Psoas muscle (tissue), 8 donors: Measurements from ENCODE around the gene ARMS2. TPM values are rescaled to one million over a fixed set of nuclear protein-coding genes. Genes with fewer than 3 reads are reported as not detected.

Experiments used
- ATAC-seq, 4 donors: fragments of 200-7000 bp; cut with Tn5 transposase; one replicate each; pipeline ENCODE4 v1.9.1; 2020; ENCODE audit warnings: moderate library complexity in 3 of 4, mild to moderate bottlenecking in 2 of 4
- DNase-seq, 2 donors: peaks; one replicate each; pipeline ENCODE4 v3.0.0-alpha.2; 2020
- H3K27ac ChIP-seq: fragments of 200-600 bp; one replicate; pipeline ENCODE4 v1.8.0; 2022
- H3K27me3 ChIP-seq, 3 donors: fragments of 200-600 bp in 1 of 3; one replicate each; pipeline versions ENCODE4 v1.6.1 to v1.8.0; 2013 to 2022; ENCODE audit warnings: low read length in 2 of 3, mild to moderate bottlenecking in 2 of 3, moderate library complexity in 1 of 3; ENCODE audit not compliant: insufficient read depth in 3 of 3
- H3K36me3 ChIP-seq, 2 donors: fragments of 200-600 bp in 1 of 2; one replicate each; pipeline versions ENCODE4 v1.6.1 to v1.8.0; 2013 to 2022; ENCODE audit warnings: low read depth in 1 of 2, mild to moderate bottlenecking in 1 of 2, moderate library complexity in 1 of 2; ENCODE audit not compliant: insufficient read depth in 1 of 2
- H3K4me1 ChIP-seq: fragments of 200-600 bp; one replicate; pipeline ENCODE4 v1.8.0; 2022
- H3K4me3 ChIP-seq: fragments of 200-600 bp; one replicate; pipeline ENCODE4 v1.8.0; 2022; ENCODE audit warnings: mild to moderate bottlenecking
- H3K9me3 ChIP-seq: fragments of 200-600 bp; one replicate; pipeline ENCODE4 v1.8.0; 2022
- WGBS, 3 donors: extraction: QIAGEN DNeasy Blood & Tissue Kit; methylation state at CpG; one replicate each; pipeline versions ENCODE4 v1.1.6 to v1.1.7; 2013; 5-methylcytosine and 5-hydroxymethylcytosine counted together
- intact Hi-C, 2 donors: fragments of 100-400 bp; cut with DNase I; formaldehyde crosslinking; loops; one replicate each; pipeline versions ENCODE4 v1.11.0 to v1.14.2; 2022
- polyA plus RNA-seq, 3 donors: library from polyadenylated mRNA; stranded (reverse); fragments of 200-250 nt; gene quantifications; one replicate each; pipeline ENCODE4 v1.2.3, GENCODE V29; 2013
- total RNA-seq, 4 donors: library from RNA; stranded (reverse); fragmentation: NEBNext Ultra II Directional in 2 of 4; extraction: Animal tissue kit (Norgen Biotek cat#: 25700) in 2 of 4; gene quantifications; one replicate each; pipeline versions ENCODE4 v1.2.1 to v1.2.4, GENCODE V29; 2021 to 2023
- TF ChIP-seq, protein P1 (sequence below): fragments of 200-600 bp; IDR thresholded peaks from one replicate; pipeline ENCODE4 v1.8.0; 2022; ENCODE audit warnings: antibody characterized with exemption
- donor health status: healthy with polysubstance abuse.
- donor health status: DM: no; HTN: no; CAD: no; lungs with moderate emphysema.
- donor health status: Bipolar disorder and iron deficiency.
- donor health status: healthy.
- donor health status: DM: yes; HTN: yes; CAD: no.
- donor health status: DM: no; HTN: no; CAD: no.
- donor health status: DM: no; HTN: no; CAD: no.
- donor health status: DM: yes; HTN: yes; CAD: no.

Gene ARMS2
- total and polyA plus RNA-seq, 7 donors, result 0.47 TPM; not detected in 6

DNA sequence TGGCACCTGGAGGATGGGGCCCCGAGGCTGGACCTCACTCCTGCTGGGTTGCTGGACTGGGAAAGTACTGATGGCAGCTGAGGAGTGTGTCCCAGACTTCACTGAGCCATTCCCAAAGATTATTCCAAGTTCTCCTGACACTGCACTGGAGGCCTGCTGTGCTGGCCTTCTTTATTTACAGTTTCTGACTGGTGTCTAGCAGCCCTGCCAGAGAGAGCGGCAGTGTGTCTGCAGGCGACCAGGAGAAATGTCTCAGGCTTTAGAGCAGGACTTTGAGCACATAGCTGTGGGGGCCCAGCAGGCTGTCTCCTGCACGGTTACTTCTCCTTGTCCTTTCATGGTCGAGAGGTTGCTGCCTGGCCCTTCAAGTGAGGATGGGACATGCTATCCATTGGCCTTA lies 23.0 kb downstream of the ARMS2 start:
- Histone ChIP-seq H3K36me3 (no peaks in the 10 kb centered on the region), H3K9me3 (no peaks in the 10 kb centered on the region), H3K27ac (no peak overlapping the region), H3K4me3 (no peak overlapping the region), H3K27me3 (no peaks in the 10 kb centered on the region), H3K4me1 (peaks cover 19% of the 10 kb centered on the region)
- intact Hi-C loops, result no loop called here
- WGBS, 3 donors, result 89 to 96% (median 96%) methylated on average over 5 of the region's 5 CpGs
- DNase-seq (no peak), ATAC-seq (no peak)
- TF ChIP-seq, protein P1, sequence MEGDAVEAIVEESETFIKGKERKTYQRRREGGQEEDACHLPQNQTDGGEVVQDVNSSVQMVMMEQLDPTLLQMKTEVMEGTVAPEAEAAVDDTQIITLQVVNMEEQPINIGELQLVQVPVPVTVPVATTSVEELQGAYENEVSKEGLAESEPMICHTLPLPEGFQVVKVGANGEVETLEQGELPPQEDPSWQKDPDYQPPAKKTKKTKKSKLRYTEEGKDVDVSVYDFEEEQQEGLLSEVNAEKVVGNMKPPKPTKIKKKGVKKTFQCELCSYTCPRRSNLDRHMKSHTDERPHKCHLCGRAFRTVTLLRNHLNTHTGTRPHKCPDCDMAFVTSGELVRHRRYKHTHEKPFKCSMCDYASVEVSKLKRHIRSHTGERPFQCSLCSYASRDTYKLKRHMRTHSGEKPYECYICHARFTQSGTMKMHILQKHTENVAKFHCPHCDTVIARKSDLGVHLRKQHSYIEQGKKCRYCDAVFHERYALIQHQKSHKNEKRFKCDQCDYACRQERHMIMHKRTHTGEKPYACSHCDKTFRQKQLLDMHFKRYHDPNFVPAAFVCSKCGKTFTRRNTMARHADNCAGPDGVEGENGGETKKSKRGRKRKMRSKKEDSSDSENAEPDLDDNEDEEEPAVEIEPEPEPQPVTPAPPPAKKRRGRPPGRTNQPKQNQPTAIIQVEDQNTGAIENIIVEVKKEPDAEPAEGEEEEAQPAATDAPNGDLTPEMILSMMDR, result no peak

DNA sequence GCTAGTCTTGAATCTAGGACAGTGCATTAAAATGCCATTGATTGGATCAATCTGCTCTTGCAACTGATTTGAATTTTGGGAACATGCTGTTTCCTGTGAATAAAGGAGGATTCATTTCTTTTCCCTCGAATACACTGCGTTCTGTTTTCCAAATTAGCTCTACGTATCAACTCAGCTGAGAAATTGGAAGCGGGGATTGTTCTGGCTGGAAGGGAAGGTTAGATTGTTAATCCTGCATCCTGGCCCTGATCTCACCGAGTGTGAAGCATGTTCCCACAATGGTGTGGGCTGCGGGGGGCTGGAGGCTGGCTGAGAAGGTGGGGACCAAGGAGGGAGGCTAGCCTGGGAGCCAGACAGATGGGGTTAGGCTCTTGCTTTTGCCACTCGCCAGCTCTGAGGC lies 24.5 kb downstream of the ARMS2 start:
- ATAC-seq, result no peak
- TF ChIP-seq, protein P1, result no peak

DNA sequence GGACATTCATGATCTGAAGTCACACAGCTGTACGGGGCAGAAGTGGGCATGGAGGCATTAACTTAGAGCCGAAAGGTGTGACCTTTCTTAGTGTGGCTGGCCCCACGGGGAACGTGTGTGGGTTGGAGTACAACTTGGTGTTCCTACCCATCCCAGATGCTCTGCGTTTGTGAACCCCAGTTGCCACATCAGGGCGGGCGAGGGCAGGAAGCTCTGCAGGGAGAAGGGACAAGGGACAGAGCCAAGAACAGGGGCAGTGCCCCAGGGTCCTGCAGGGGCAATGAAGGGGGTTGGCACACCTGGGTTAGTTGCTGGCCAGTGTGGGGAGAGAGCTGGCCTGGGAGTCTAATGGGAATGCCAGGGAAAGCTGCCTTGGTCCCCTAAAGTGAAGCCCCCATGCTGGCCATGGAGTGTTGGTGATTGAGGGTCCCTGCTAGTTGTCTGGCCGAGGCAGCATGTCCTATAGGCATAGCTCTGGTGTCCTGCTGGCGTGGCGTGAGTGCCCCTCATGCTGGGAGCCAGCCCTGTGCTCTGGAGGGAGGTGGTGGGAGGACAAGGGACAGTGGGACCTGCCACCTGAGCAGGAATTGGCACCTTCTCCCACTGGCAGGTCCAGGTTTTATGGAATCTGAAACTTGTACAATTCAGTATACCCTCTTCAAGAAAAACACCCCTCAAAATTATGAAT lies 25.8 kb downstream of the ARMS2 start:
- DNase-seq (no peak), ATAC-seq (no peak)
- intact Hi-C loops, result no loop called here
- 94 to 99% (median 97%) methylated on average over 10 of the region's 10 CpGs for WGBS, 3 donors
- no peaks in the 10 kb centered on the region for H3K27me3 ChIP-seq
- no peaks in the 10 kb centered on the region for H3K9me3 ChIP-seq
- H3K4me1 ChIP-seq, result peaks cover 7% of the 10 kb centered on the region
- no peak overlapping the region for H3K4me3 ChIP-seq
- H3K27ac ChIP-seq, result no peak overlapping the region
- H3K36me3 ChIP-seq, result no peaks in the 10 kb centered on the region
- TF ChIP-seq, protein P1, result no peak

More for the DNA sequence above, 24.5 kb downstream of the ARMS2 start:
- no peak overlapping the region for H3K4me3 ChIP-seq
- no peak overlapping the region for H3K27ac ChIP-seq
- H3K27me3 ChIP-seq, result no peaks in the 10 kb centered on the region
- peaks cover 19% of the 10 kb centered on the region for H3K4me1 ChIP-seq
- 62 to 79% (median 71%) methylated on average over 7 of the region's 7 CpGs for WGBS, 3 donors
- H3K9me3 ChIP-seq, result no peaks in the 10 kb centered on the region
- intact Hi-C loops, result no loop called here
- DNase-seq, result no peak
- no peaks in the 10 kb centered on the region for H3K36me3 ChIP-seq

GRCh38 chr10:122481296-122482056 lies 27.0 kb downstream of the ARMS2 start:
- TF ChIP-seq, protein P1, result no peak
- no peak overlapping the region for H3K27ac ChIP-seq
- no peaks in the 10 kb centered on the region for H3K9me3 ChIP-seq
- DNase-seq, result no peak
- H3K36me3 ChIP-seq, result no peaks in the 10 kb centered on the region
- no peak for ATAC-seq
- intact Hi-C loops, result no loop called here
- H3K4me3 ChIP-seq, result no peak overlapping the region
- peaks cover 5% of the 10 kb centered on the region for H3K4me1 ChIP-seq
- 87 to 92% (median 88%) methylated on average over 6 of the region's 6 CpGs for WGBS, 3 donors
- H3K27me3 ChIP-seq, result no peaks in the 10 kb centered on the region
